Spleen (tissue), 11 donors: ENCODE measurements around the gene SLC24A3. TPM values are rescaled to one million over a fixed set of nuclear protein-coding genes. Genes with fewer than 3 reads are reported as not detected.

Experiments used
- DNase-seq: peaks from one replicate; pipeline ENCODE4 v3.0.0-alpha.2; 2020
- H3K27ac ChIP-seq, 8 donors: fragments of 200-600 bp; sonication (generic) in 7 of 8; 1 replicate in 4 of 8; 2 replicates in 4 of 8; pipeline versions ENCODE4 v1.5.0 to v1.8.0; 2016 to 2021; ENCODE audit warnings: inconsistent platforms in 4 of 8, mild to moderate bottlenecking in 4 of 8, moderate library complexity in 1 of 8
- H3K27me3 ChIP-seq, 7 donors: fragments of 200-600 bp; sonication (generic) in 6 of 7; replicated peaks in 1 of 7; 1 replicate in 4 of 7; 2 replicates in 3 of 7; pipeline versions ENCODE4 v1.5.0 to v1.8.0; 2016 to 2021; ENCODE audit warnings: inconsistent platforms in 3 of 7, mild to moderate bottlenecking in 1 of 7
- H3K36me3 ChIP-seq, 6 donors: fragments of 200-600 bp; sonication (generic) in 5 of 6; 1 replicate in 4 of 6; 2 replicates in 2 of 6; pipeline versions ENCODE4 v1.5.0 to v1.8.0; 2016 to 2021; ENCODE audit warnings: inconsistent platforms in 2 of 6
- H3K4me1 ChIP-seq, 6 donors: fragments of 200-600 bp; sonication (generic) in 5 of 6; 1 replicate in 3 of 6; 2 replicates in 3 of 6; pipeline versions ENCODE4 v1.5.0 to v1.8.0; 2016 to 2021; ENCODE audit warnings: inconsistent platforms in 3 of 6
- H3K4me3 ChIP-seq, 8 donors: fragments of 200-600 bp; sonication (generic) in 7 of 8; 1 replicate in 4 of 8; 2 replicates in 4 of 8; pipeline versions ENCODE4 v1.5.0 to v1.8.0; 2016 to 2021; ENCODE audit warnings: inconsistent platforms in 4 of 8, mild to moderate bottlenecking in 4 of 8, moderate library complexity in 2 of 8
- H3K9me3 ChIP-seq, 8 donors: fragments of 200-600 bp; sonication (generic) in 7 of 8; 1 replicate in 4 of 8; 2 replicates in 4 of 8; pipeline versions ENCODE4 v1.5.0 to v1.8.0; 2016 to 2021; ENCODE audit warnings: inconsistent platforms in 4 of 8
- CTCF ChIP-seq, 11 experiments: fragments of 200-600 bp in 7 of 11; fragments of 450-650 bp in 4 of 11; sonication (generic) in 4 of 11; IDR thresholded peaks in 8 of 11; conservative IDR thresholded peaks in 3 of 11; 1 replicate in 7 of 11; 2 replicates in 4 of 11; pipeline versions ENCODE4 v1.4.0 to v1.8.0; 2016 to 2021; ENCODE audit warnings: antibody characterized with exemption in 11 of 11, inconsistent platforms in 4 of 11, mild to moderate bottlenecking in 1 of 11
- POLR2A ChIP-seq, 3 donors: fragments of 450-650 bp; IDR thresholded peaks; one replicate each; pipeline ENCODE4 v1.5.1; 2017; ENCODE audit warnings: antibody characterized with exemption in 3 of 3, mild to moderate bottlenecking in 1 of 3
- POLR2AphosphoS5 ChIP-seq, 3 donors: sonication (generic); formaldehyde crosslinking; IDR thresholded peaks; one replicate each; pipeline ENCODE4 v1.5.1; 2017; ENCODE audit warnings: antibody characterized with exemption in 3 of 3
- WGBS, 5 donors: extraction: QIAGEN DNeasy Blood & Tissue Kit in 3 of 5; methylation state at CpG; one replicate each; pipeline versions ENCODE4 v1.1.5 to v1.1.7; 2013 to 2018; 5-methylcytosine and 5-hydroxymethylcytosine counted together
- intact Hi-C: fragments of 100-400 bp; cut with DNase I; formaldehyde crosslinking; loops from one replicate; pipeline ENCODE4 v1.15.0; 2023; ENCODE audit warnings: low total_unique reads
- polyA plus RNA-seq, 3 donors: library from polyadenylated mRNA; stranded (reverse); fragments of 200-250 nt; gene quantifications; one replicate each; pipeline ENCODE4 v1.2.1, GENCODE V29; 2013
- total RNA-seq, 7 donors: library from RNA; depleted of rRNA in 3 of 7; stranded (reverse); fragments of >200 nt in 3 of 7; fragmentation: NEBNext Ultra II Directional in 4 of 7; extraction: Animal tissue kit (Norgen Biotek cat#: 25700) in 4 of 7; gene quantifications; one replicate each; pipeline versions ENCODE4 v1.1.0 to v1.2.1, GENCODE V29; 2016 to 2021
- donor health status: healthy with polysubstance abuse.
- donor health status: DM: no; HTN: no; CAD: no; lungs with moderate emphysema.
- donor health status: DM: no; HTN: no; CAD: no.
- donor health status: Bipolar disorder and iron deficiency.
- donor health status: healthy.
- donor health status: DM: no; HTN: no; CAD: no.
- donor health status: DM: yes; HTN: yes; CAD: no.

The SLC24A3 gene
- total and polyA plus RNA-seq, 10 donors: 0.37 to 3.9 (median 2.6) TPM

- Histone ChIP-seq H3K9me3 (peaks cover 0 to 7% (median 0%) of the 10 kb centered on the region in 8 donors), H3K36me3 (no peaks in the 10 kb centered on the region), H3K4me3 (no peak overlapping the region), H3K4me1 (peaks cover 0 to 4% (median 0%) of the 10 kb centered on the region in 6 donors), H3K27me3 (no peaks in the 10 kb centered on the region), H3K27ac (no peak overlapping the region)
- no peak for DNase-seq
- 71 to 83% (median 75%) methylated on average over 2 of the region's 2 CpGs for WGBS, 5 donors
- TF ChIP-seq POLR2A (IDR thresholded peaks at IDR 0.05): no peak
- TF ChIP-seq POLR2AphosphoS5 (IDR thresholded peaks at IDR 0.05): no peak
- no peak for TF ChIP-seq CTCF (IDR thresholded peaks at IDR 0.05 in 8 of 11, conservative IDR thresholded peaks at IDR 0.05 in 3 of 11)
- intact Hi-C loops: no loop called here
Measured at GRCh38 chr20:19301142-19301541, 88.7 kb downstream of the SLC24A3 start.

GRCh38 chr20:19301843-19302242, 89.4 kb downstream of the SLC24A3 start:
- peaks cover 0 to 7% (median 0%) of the 10 kb centered on the region in 8 donors for H3K9me3 ChIP-seq
- no peaks in the 10 kb centered on the region for H3K36me3 ChIP-seq
- DNase-seq: no peak
- H3K27ac ChIP-seq: no peak overlapping the region
- peaks cover 0 to 4% (median 0%) of the 10 kb centered on the region in 6 donors for H3K4me1 ChIP-seq
- WGBS, 5 donors: 87 to 94% (median 91%) methylated on average over 2 of the region's 2 CpGs
- H3K27me3 ChIP-seq: no peaks in the 10 kb centered on the region
- intact Hi-C loops: no loop called here
- H3K4me3 ChIP-seq: no peak overlapping the region
- TF ChIP-seq CTCF (IDR thresholded peaks at IDR 0.05 in 8 of 11, conservative IDR thresholded peaks at IDR 0.05 in 3 of 11) (no peak), POLR2AphosphoS5 (IDR thresholded peaks at IDR 0.05) (no peak), POLR2A (IDR thresholded peaks at IDR 0.05) (no peak)

- no peak for DNase-seq
- H3K27ac ChIP-seq: no peak overlapping the region
- H3K27me3 ChIP-seq: no peaks in the 10 kb centered on the region
- peaks cover 0 to 4% (median 0%) of the 10 kb centered on the region in 6 donors for H3K4me1 ChIP-seq
- TF ChIP-seq POLR2AphosphoS5 (IDR thresholded peaks at IDR 0.05) (no peak), CTCF (IDR thresholded peaks at IDR 0.05 in 8 of 11, conservative IDR thresholded peaks at IDR 0.05 in 3 of 11) (no peak), POLR2A (IDR thresholded peaks at IDR 0.05) (no peak)
- H3K4me3 ChIP-seq: no peak overlapping the region
- 63 to 82% (median 70%) methylated on average over 3 of the region's 3 CpGs for WGBS, 5 donors
- H3K36me3 ChIP-seq: no peaks in the 10 kb centered on the region
- intact Hi-C loops: no loop called here
- H3K9me3 ChIP-seq: peaks cover 0 to 7% (median 0%) of the 10 kb centered on the region in 8 donors
Measured at GRCh38 chr20:19302714-19303113, 90.3 kb downstream of the SLC24A3 start.

GRCh38 chr20:19304389-19304788, 91.9 kb downstream of the SLC24A3 start:
- Histone ChIP-seq H3K4me3 (peak overlapping the region in 1 of 8 donors; percentile 27), H3K27me3 (no peaks in the 10 kb centered on the region), H3K4me1 (peaks cover 0 to 4% (median 0%) of the 10 kb centered on the region in 6 donors), H3K27ac (peak overlapping the region in 6 of 8 donors; percentile 7 to 78 (median 68)), H3K9me3 (peaks cover 0 to 7% (median 0%) of the 10 kb centered on the region in 8 donors), H3K36me3 (no peaks in the 10 kb centered on the region)
- 35 to 59% (median 55%) methylated on average over 5 of the region's 5 CpGs for WGBS, 5 donors
- intact Hi-C loops: no loop called here
- no peak for DNase-seq
- TF ChIP-seq POLR2AphosphoS5 (IDR thresholded peaks at IDR 0.05) (no peak), POLR2A (IDR thresholded peaks at IDR 0.05) (no peak), CTCF (IDR thresholded peaks at IDR 0.05 in 8 of 11, conservative IDR thresholded peaks at IDR 0.05 in 3 of 11) (no peak)
